Measurements from ENCODE around the gene PLA2G15. TPM values are rescaled to one million over a fixed set of nuclear protein-coding genes. Genes with fewer than 3 reads are reported as not detected.
A peak's percentile ranks its signal among the peaks of the same experiment; 100 is the strongest.

Gene PLA2G15
- total RNA-seq, 3 donors from 2014 or later (not counting 1 experiment from before 2014, with no cell fraction given): 5.6 to 13.0 (median 12.7) TPM

DNA sequence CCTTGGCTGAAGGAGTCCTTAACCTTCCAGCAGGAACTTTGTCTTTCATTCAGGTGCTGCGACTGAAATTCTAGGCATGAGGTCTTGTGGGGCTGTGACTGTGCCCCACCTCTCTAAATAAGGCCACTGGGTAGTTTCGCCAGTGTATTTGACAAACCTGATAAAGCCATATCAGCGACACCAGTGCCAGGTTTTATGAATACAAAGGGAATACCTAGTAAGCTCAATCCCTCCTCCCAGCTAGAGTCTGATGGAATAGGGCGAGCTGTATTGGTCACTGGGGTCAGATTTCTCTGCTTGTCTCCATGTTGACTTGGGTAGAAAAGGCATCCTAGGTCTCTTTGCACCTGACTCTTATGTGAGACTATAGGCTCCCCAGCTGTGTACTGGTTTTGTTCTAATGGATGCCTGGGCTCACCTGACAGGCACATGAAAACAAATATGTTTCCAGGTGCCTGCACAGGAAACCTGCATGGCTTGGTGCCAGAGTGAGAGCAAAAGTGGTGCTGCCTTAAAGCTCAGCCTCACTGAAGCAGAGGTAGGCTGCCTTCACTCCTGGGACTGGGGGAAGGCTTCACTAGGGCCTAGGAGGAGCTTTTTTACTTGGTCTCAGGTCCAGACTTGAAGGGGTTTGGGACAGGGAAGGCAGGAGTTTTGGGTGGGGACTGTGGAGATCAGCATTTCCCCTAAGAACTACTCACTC is 27.5 kb downstream of the PLA2G15 start:
- no peak overlapping the region for H3K27ac ChIP-seq (ENCODE audit: low read length)
- no peak for ATAC-seq
- H3K4me3 Mint-ChIP-seq: no peak overlapping the region
- TF ChIP-seq CTCF (IDR thresholded peaks at IDR 0.05): no peak
- peak in 1 of 2 donors; percentile 86 for DNase-seq
- peaks cover 15 to 37% of the 10 kb centered on the region in 2 donors for H3K4me1 Mint-ChIP-seq
- no peaks in the 10 kb centered on the region for H3K36me3 Mint-ChIP-seq
- no peak overlapping the region for H3K4me3 ChIP-seq (ENCODE audit: low read length)
- no peaks in the 10 kb centered on the region for H3K9me3 Mint-ChIP-seq
- H3K36me3 ChIP-seq (ENCODE audit: control insufficient read depth, insufficient read depth, low read length): peaks cover 20% of the 10 kb centered on the region
- H3K4me1 ChIP-seq (ENCODE audit: control insufficient read depth, insufficient read depth, low read length): peaks cover 57% of the 10 kb centered on the region
- peak overlapping the region; percentile 62 to 67 for H3K27ac Mint-ChIP-seq
- intact Hi-C loops (cut with micrococcal nuclease): no loop called here
- H3K9me3 ChIP-seq (ENCODE audit: control insufficient read depth, insufficient read depth, low read length): no peaks in the 10 kb centered on the region
- no peaks in the 10 kb centered on the region for H3K27me3 ChIP-seq (ENCODE audit: control insufficient read depth, insufficient read depth, low read length)
- H3K27me3 Mint-ChIP-seq (ENCODE audit: low read depth in 2 of 2): no peaks in the 10 kb centered on the region
- 95% methylated on average over 4 of the region's 4 CpGs for whole genome bisulfite sequencing (ENCODE audit: insufficient coverage)

DNA sequence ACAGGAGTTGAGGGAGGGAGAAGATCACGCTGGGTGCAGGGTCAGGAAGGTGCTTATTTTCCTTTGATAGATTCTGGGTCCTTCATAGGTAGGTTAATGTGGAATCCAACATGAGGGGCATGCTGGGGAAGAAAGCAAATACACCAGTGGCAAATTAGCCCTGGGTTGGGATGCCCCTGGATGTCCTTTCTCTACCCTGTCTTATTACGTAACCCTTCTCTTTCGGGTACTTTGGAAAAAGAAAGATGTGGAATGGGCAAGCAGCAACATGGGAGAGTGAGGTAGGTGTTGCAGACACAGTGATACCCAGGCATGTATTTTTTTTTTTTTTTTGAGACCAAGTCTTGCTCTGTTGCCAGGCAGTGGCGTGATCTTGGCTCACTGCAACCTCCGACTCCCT is 28.3 kb downstream of the PLA2G15 start:
- 98% methylated on average over 5 of the region's 5 CpGs for WGBS (ENCODE audit: insufficient coverage)
- Mint-ChIP-seq H3K27ac (peak overlapping the region; percentile 62 to 67), H3K9me3 (no peaks in the 10 kb centered on the region), H3K36me3 (no peaks in the 10 kb centered on the region), H3K4me1 (peaks cover 15 to 32% of the 10 kb centered on the region in 2 donors), H3K27me3 (ENCODE audit: low read depth in 2 of 2) (no peaks in the 10 kb centered on the region), H3K4me3 (peak overlapping the region; percentile 28)
- Histone ChIP-seq H3K4me3 (ENCODE audit: low read length) (no peak overlapping the region), H3K4me1 (ENCODE audit: control insufficient read depth, insufficient read depth, low read length) (peaks cover 57% of the 10 kb centered on the region), H3K9me3 (ENCODE audit: control insufficient read depth, insufficient read depth, low read length) (no peaks in the 10 kb centered on the region), H3K27ac (ENCODE audit: low read length) (no peak overlapping the region), H3K27me3 (ENCODE audit: control insufficient read depth, insufficient read depth, low read length) (no peaks in the 10 kb centered on the region), H3K36me3 (ENCODE audit: control insufficient read depth, insufficient read depth, low read length) (peaks cover 14% of the 10 kb centered on the region)
- no peak for TF ChIP-seq CTCF (IDR thresholded peaks at IDR 0.05)
- intact Hi-C loops (cut with micrococcal nuclease): no loop called here
- ATAC-seq: no peak
- DNase-seq: no peak

- H3K36me3 ChIP-seq (ENCODE audit: control insufficient read depth, insufficient read depth, low read length): peaks cover 14% of the 10 kb centered on the region
Observed at GRCh38 chr16:68273896-68274295, 28.7 kb downstream of the PLA2G15 start.

More at GRCh38 chr16:68273896-68274295, 28.7 kb downstream of the PLA2G15 start:
- Mint-ChIP-seq H3K9me3 (no peaks in the 10 kb centered on the region), H3K36me3 (no peaks in the 10 kb centered on the region), H3K4me1 (peaks cover 15 to 31% of the 10 kb centered on the region in 2 donors), H3K27me3 (ENCODE audit: low read depth in 2 of 2) (no peaks in the 10 kb centered on the region), H3K27ac (peak overlapping the region in 1 of 2 donors; percentile 40), H3K4me3 (no peak overlapping the region)
- DNase-seq: no peak
- Histone ChIP-seq H3K4me3 (ENCODE audit: low read length) (no peak overlapping the region), H3K4me1 (ENCODE audit: control insufficient read depth, insufficient read depth, low read length) (peaks cover 57% of the 10 kb centered on the region), H3K27ac (ENCODE audit: low read length) (peak overlapping the region; percentile 66), H3K9me3 (ENCODE audit: control insufficient read depth, insufficient read depth, low read length) (no peaks in the 10 kb centered on the region), H3K27me3 (ENCODE audit: control insufficient read depth, insufficient read depth, low read length) (no peaks in the 10 kb centered on the region)
- ATAC-seq: no peak
- no peak for TF ChIP-seq CTCF (IDR thresholded peaks at IDR 0.05)
- intact Hi-C loops (cut with micrococcal nuclease): no loop called here
- WGBS (ENCODE audit: insufficient coverage): 93% methylated on average over 8 of the region's 8 CpGs
